DMS53 (cell line): ENCODE data around the gene DNAJB5.

ENCODE experiments used
- DNase-seq: peaks from one replicate; lab custom pipeline; 2025; lab: John Stamatoyannopoulos, UW

DNAJB5 gene

GRCh38 chr9:34984049-34984448, 5.5 kb upstream of the DNAJB5 start:
- DNase-seq: no peak

GRCh38 chr9:34985311-34985899, 4.1 kb upstream of the DNAJB5 start:
- DNase-seq: peak; percentile 73

- peak; percentile 54 for DNase-seq
Observed at GRCh38 chr9:34986540-34987047, 3.0 kb upstream of the DNAJB5 start.

GRCh38 chr9:34987160-34987901, 2.2 kb upstream of the DNAJB5 start:
- DNase-seq: peak; percentile 70

GRCh38 chr9:34988218-34989002, 1.1 kb upstream of the DNAJB5 start:
- DNase-seq: peak; percentile 81

GRCh38 chr9:34989946-34990635, 546 bp downstream of the DNAJB5 start:
- peak; percentile 71 for DNase-seq

- DNase-seq: peak; percentile 5
Observed at GRCh38 chr9:34990908-34991606, 1.5 kb downstream of the DNAJB5 start.

- DNase-seq: peak; percentile 39
Observed at GRCh38 chr9:34991607-34992375, 2.2 kb downstream of the DNAJB5 start.

GRCh38 chr9:34992376-34992951, 2.9 kb downstream of the DNAJB5 start:
- DNase-seq: peak; percentile 22

- DNase-seq: peak; percentile 30
Observed at GRCh38 chr9:34993502-34994259, 4.1 kb downstream of the DNAJB5 start.

GRCh38 chr9:34994260-34994899, 4.8 kb downstream of the DNAJB5 start:
- DNase-seq: peak; percentile 65

- DNase-seq: peak; percentile 23
Observed at GRCh38 chr9:34994900-34995669, 5.5 kb downstream of the DNAJB5 start.

- DNase-seq: no peak
Observed at GRCh38 chr9:34995670-34996060, 6.1 kb downstream of the DNAJB5 start.

- DNase-seq: no peak
Observed at GRCh38 chr9:34996181-34996904, 6.8 kb downstream of the DNAJB5 start.

- no peak for DNase-seq
Observed at GRCh38 chr9:34996905-34997279, 7.3 kb downstream of the DNAJB5 start.

GRCh38 chr9:34997379-34997781, 7.8 kb downstream of the DNAJB5 start:
- no peak for DNase-seq

GRCh38 chr9:34998266-34998665, 8.7 kb downstream of the DNAJB5 start:
- no peak for DNase-seq

GRCh38 chr9:34999576-34999975, 10.0 kb downstream of the DNAJB5 start:
- no peak for DNase-seq
